Daoy (cell line): ENCODE data around the gene MOB3B. TPM values are rescaled to one million over a fixed set of nuclear protein-coding genes. Genes with fewer than 3 reads are reported as not detected.

ENCODE experiments used
- DNase-seq: peaks from one replicate; pipeline ENCODE4 v3.0.0-alpha.2; 2015; ENCODE audit warnings: low read depth
- total RNA-seq: library from RNA; depleted of rRNA; stranded (reverse); fragments of >200 nt; shearing (Covaris generic); gene quantifications from 2 replicates; pipeline ENCODE4 v1.2.3, GENCODE V29; 2014

The MOB3B gene
- total RNA-seq, 1 experiment from 2014 or later: 0.91 TPM

- DNase-seq: no peak
These were observed 12.1 kb upstream of the MOB3B start for GRCh38 chr9:27541740-27542139.

GRCh38 chr9:27540502-27540901 lies 10.9 kb upstream of the MOB3B start:
- no peak for DNase-seq

- peak; percentile 14 for DNase-seq
These were observed 10.1 kb upstream of the MOB3B start for GRCh38 chr9:27539479-27540441.

- DNase-seq: no peak
These were observed 9.0 kb upstream of the MOB3B start for GRCh38 chr9:27538647-27539046.

GRCh38 chr9:27537756-27538155 lies 8.1 kb upstream of the MOB3B start:
- DNase-seq: no peak

- DNase-seq: no peak
These were observed 7.4 kb upstream of the MOB3B start for GRCh38 chr9:27537027-27537435.

- DNase-seq: no peak
These were observed 6.6 kb upstream of the MOB3B start for GRCh38 chr9:27536168-27536567.

- peak; percentile 26 for DNase-seq
These were observed 6.1 kb upstream of the MOB3B start for GRCh38 chr9:27535701-27536118.

- no peak for DNase-seq
These were observed 5.1 kb upstream of the MOB3B start for GRCh38 chr9:27534658-27535209.

- DNase-seq: no peak
These were observed 4.5 kb upstream of the MOB3B start for GRCh38 chr9:27534131-27534530.

- DNase-seq: no peak
These were observed 3.7 kb upstream of the MOB3B start for GRCh38 chr9:27533311-27533710.

GRCh38 chr9:27532046-27532445 lies 2.4 kb upstream of the MOB3B start:
- no peak for DNase-seq

GRCh38 chr9:27530915-27531755 lies 1.5 kb upstream of the MOB3B start:
- no peak for DNase-seq

- DNase-seq: peak; percentile 67
These were observed 713 bp downstream of the MOB3B start for GRCh38 chr9:27528886-27529315.

- peak; percentile 84 for DNase-seq
These were observed 1.3 kb downstream of the MOB3B start for GRCh38 chr9:27528076-27528885.

- no peak for DNase-seq
These were observed 1.9 kb downstream of the MOB3B start for GRCh38 chr9:27527702-27528075.

GRCh38 chr9:27524236-27524635 lies 5.4 kb downstream of the MOB3B start, which contains the start of gene IFNK:
IFNK (plus strand) TSS chr9:27524290; CDS start chr9:27524337, 47 bp downstream.
- DNase-seq: no peak

GRCh38 chr9:27523141-27523540 lies 6.5 kb downstream of the MOB3B start:
- no peak for DNase-seq

- no peak for DNase-seq
These were observed 8.6 kb downstream of the MOB3B start for GRCh38 chr9:27520986-27521385.

- DNase-seq: peak; percentile 56
These were observed 9.8 kb downstream of the MOB3B start for GRCh38 chr9:27519466-27520465.
